Activated CD4-positive, alpha-beta T cell treated with anti-CD3 and anti-CD28 coated beads, Interleukin-2, amount 10 ng/mL, durations not matched to agents 7 days and 5 days (primary cell): ENCODE results near the gene FYN. TPM values are rescaled to one million over a fixed set of nuclear protein-coding genes. Genes with fewer than 3 reads are reported as not detected.

ENCODE experiments used
- CTCF ChIA-PET: fragments of 350-600 bp; sonication (Branson Sonifier 250); formaldehyde crosslinking; loops from one replicate; lab custom pipeline; 2021; ENCODE audit warnings: antibody characterized with exemption; lab: Charles Lee
- POLR2A ChIA-PET: fragments of 350-600 bp; sonication (Branson Sonifier 250); formaldehyde crosslinking; loops from one replicate; lab custom pipeline; 2021; ENCODE audit warnings: antibody characterized with exemption; lab: Charles Lee
- DNase-seq: peaks from one replicate; pipeline ENCODE4 v3.0.0-alpha.2; 2020
- H3K27ac Mint-ChIP-seq: one replicate; pipeline ENCODE4 v1.8.0; 2021; ENCODE audit warnings: mild to moderate bottlenecking, moderate library complexity, mixed read lengths
- H3K27me3 Mint-ChIP-seq: one replicate; pipeline ENCODE4 v1.8.0; 2021; ENCODE audit warnings: mixed read lengths
- H3K36me3 Mint-ChIP-seq: one replicate; pipeline ENCODE4 v1.8.0; 2021; ENCODE audit warnings: low read depth, mixed read lengths
- H3K4me1 Mint-ChIP-seq: one replicate; pipeline ENCODE4 v1.8.0; 2021; ENCODE audit warnings: mixed read lengths
- H3K4me3 Mint-ChIP-seq: one replicate; pipeline ENCODE4 v1.8.0; 2021; ENCODE audit warnings: mild to moderate bottlenecking, moderate library complexity, mixed read lengths
- H3K9me3 Mint-ChIP-seq: one replicate; pipeline ENCODE4 v1.8.0; 2021; ENCODE audit warnings: mixed read lengths
- total RNA-seq, 2 experiments: library from RNA; stranded (reverse); gene quantifications; one replicate each; pipeline ENCODE4 v1.2.3, GENCODE V29; 2021

The FYN gene
- total RNA-seq, 2 experiments from 2014 or later, result 179 to 225 TPM

DNA sequence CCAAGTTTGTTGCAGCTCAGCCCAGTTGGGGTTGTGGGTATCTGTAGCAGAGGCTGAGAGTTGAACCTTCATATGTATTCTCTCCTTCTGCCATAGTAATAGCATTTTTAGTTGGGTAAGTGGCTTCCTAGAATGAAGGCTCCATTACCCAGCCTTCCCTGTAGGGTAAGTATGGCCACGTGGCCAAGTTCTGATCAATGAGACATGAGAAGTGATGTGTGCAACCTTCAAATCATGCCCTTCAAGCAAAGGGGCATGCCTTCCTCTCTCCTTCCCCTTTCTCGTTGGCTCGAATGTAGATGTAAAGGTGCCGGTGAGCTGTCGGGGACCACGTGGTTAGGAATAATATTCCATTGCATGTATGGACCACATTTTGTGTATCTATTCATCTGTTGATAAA, 254.8 kb downstream of the FYN start:
- DNase-seq, result no peak
- Mint-ChIP-seq H3K27me3 (peaks cover 8% of the 10 kb centered on the region), H3K4me3 (no peak overlapping the region), H3K9me3 (no peaks in the 10 kb centered on the region), H3K4me1 (peaks cover 5% of the 10 kb centered on the region), H3K27ac (no peak overlapping the region), H3K36me3 (no peaks in the 10 kb centered on the region)
- CTCF ChIA-PET, result interaction anchor here (0.7 to 1.6 kb wide), 3 partner anchors 11 to 43 kb away, joined by 3 to 5 read pairs (median 3); no protein-coding TSS in a partner anchor
- POLR2A ChIA-PET, result no interaction called here

DNA sequence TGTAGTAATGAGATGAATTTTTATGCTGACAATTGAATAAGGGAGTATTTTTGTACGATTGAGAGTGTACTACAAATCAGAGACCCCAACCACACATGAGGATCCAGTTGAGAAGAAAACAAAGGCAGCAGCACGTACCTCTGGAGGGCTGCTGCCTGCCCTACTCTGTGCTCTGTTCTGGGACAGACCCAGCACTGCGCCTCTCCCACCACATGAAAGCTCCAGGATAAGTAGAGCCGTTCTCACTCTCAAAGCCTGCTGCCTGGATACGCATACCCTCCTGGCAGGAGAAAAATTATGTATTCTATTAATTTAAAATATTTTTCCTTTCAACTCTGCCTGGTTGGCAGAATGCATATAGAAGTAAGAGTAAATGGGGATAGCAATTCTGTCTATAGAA, 256.1 kb downstream of the FYN start:
- DNase-seq, result no peak
- H3K27ac Mint-ChIP-seq, result no peak overlapping the region
- H3K4me3 Mint-ChIP-seq, result no peak overlapping the region
- POLR2A ChIA-PET, result no interaction called here
- CTCF ChIA-PET, result interaction anchor here (0.6 to 0.9 kb wide), 2 partner anchors 25 to 68 kb away, joined by 3 to 4 read pairs; no protein-coding TSS in a partner anchor
- peaks cover 3% of the 10 kb centered on the region for H3K9me3 Mint-ChIP-seq
- peaks cover 5% of the 10 kb centered on the region for H3K4me1 Mint-ChIP-seq
- H3K27me3 Mint-ChIP-seq, result peaks cover 8% of the 10 kb centered on the region
- no peaks in the 10 kb centered on the region for H3K36me3 Mint-ChIP-seq

DNA sequence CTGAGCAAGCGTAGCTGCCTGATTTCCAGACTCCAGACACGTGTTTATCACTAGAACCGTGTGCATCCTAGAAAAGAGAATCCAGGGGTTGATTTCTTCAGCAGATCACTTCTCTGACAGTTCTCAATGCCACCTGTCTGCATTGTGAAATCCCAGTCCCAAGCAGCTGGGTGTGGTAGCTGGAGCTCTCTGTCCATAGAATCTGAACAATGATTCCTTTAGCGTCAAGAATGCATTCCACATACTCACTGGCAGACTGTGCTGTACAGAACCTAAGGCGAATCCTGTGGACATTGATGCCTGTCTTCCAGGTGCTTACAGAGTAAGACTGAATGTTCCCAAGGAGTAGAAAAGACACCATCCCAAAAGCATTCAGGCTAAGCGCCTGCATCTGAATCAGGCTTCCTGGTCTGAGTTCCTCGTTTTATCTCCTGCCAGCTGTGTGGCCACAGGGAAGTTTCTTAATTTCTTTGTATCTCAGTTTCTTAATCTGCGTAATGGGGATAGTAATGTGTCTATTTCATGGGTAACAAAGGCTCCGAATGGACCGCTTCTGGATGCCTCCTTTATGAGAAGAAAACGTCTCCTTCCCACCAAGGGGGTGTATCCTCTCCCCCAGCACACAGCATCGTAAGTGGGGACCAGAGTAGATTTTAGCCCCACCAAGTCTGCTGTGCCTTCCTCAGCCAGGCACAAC, 257.2 kb downstream of the FYN start:
- no peak overlapping the region for H3K4me3 Mint-ChIP-seq
- ChIA-PET POLR2A (interaction anchor here (0.7 kb wide), 1 partner anchor 131 kb away, joined by 3 read pairs; no protein-coding TSS in a partner anchor), CTCF (interaction anchor here (1.3 kb wide), 1 partner anchor 10 kb away, joined by 6 read pairs; the partner anchor contains the start of gene TRAF3IP2)
- H3K9me3 Mint-ChIP-seq, result peaks cover 3% of the 10 kb centered on the region
- peaks cover 8% of the 10 kb centered on the region for H3K27me3 Mint-ChIP-seq
- no peak for DNase-seq
- no peaks in the 10 kb centered on the region for H3K36me3 Mint-ChIP-seq
- peaks cover 5% of the 10 kb centered on the region for H3K4me1 Mint-ChIP-seq
- H3K27ac Mint-ChIP-seq, result no peak overlapping the region

DNA sequence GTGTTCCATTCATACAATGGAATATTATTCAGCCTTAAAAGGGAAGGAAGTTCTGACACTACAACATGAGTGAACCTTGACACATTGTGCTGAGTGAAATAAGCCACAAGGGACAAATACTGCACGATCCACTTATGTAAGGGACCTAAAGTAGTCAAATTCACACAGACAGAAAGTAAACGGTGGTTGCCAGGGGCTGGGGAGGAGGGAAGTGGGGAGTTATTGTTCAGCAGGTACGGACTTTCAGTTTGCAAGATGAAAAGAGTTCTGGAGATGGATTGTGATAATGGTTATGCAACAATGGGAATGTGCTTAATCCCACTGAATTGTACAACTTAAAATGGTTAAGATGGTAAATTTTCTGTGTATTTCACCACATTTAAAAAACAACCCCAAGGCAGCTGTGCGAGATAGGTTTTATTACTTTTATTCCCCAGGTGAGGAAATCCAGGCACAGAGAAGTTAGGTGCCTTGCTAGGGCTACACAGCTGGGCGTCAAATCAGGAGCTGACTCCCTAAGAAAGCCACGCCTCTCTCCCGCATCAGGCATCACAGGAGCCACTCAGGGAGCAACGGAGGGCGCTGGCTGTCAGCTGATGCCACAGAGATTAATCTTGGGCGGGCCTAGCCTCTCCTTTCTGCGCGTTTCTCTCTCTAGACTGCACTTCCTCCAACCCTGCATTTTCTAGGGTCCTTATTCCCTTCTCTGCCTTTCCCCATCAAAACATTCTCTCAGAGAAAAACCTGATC, 258.2 kb downstream of the FYN start:
- ChIA-PET POLR2A (no interaction called here), CTCF (interaction anchor here (1.9 kb wide), 1 partner anchor 11 kb away, joined by 6 read pairs; no protein-coding TSS in a partner anchor)
- Mint-ChIP-seq H3K27ac (no peak overlapping the region), H3K9me3 (peaks cover 3% of the 10 kb centered on the region), H3K36me3 (no peaks in the 10 kb centered on the region), H3K4me3 (no peak overlapping the region), H3K27me3 (peaks cover 8% of the 10 kb centered on the region), H3K4me1 (peaks cover 5% of the 10 kb centered on the region)
- no peak for DNase-seq

DNA sequence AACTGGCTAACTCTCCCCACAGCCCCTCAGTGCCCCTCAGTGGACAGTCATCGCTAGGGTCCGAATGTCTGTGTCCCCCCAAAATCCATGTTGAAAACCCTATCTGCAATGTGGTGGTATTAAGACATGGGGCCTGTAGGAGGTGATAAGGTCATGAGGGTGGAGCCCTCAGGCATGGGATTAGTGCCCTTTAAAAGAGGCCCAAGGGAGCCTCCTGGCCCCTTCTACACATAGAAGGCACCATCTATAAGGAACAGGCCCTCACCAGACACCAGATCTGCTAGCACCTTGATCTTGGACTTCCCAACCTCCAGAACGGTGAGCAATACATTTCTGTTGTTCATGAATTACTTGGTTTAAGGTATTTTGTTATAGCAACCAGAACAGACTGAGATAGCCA, 260.9 kb downstream of the FYN start:
- DNase-seq, result no peak
- Mint-ChIP-seq H3K27me3 (peaks cover 8% of the 10 kb centered on the region), H3K4me3 (no peak overlapping the region), H3K9me3 (peaks cover 3% of the 10 kb centered on the region), H3K36me3 (no peaks in the 10 kb centered on the region), H3K4me1 (peaks cover 5% of the 10 kb centered on the region), H3K27ac (no peak overlapping the region)
- CTCF ChIA-PET, result no interaction called here
- POLR2A ChIA-PET, result no interaction called here

DNA sequence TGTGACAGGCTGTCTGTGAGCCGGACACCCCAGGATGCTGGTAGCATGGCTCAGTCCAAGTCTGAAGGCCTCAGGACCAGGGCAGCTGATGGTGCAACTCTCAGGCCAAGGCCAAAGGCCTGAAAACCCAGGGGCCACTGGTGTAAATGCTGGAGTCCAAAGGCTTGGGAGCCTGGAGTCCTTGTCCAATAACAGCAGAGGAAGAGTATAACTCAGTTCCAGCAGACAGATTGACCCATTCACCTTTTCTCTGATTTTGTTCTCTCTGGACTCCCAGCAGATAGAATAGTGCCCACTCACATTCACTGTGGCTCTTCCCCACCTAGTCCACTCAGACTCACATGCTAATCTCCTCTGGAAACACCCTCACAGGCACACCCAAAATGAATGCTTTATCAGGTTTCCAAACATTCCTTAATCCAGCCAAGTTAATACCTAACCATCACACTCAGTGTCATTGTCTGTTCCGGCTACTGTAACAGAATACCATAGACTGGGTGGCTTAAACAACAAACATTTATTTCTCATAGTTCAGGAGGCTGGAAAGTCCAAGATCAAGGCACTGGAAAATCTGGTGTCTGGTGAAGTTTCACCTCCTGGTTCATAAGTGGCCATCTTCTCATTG, 262.6 kb downstream of the FYN start:
- Mint-ChIP-seq H3K36me3 (no peaks in the 10 kb centered on the region), H3K27ac (no peak overlapping the region), H3K9me3 (peaks cover 3% of the 10 kb centered on the region), H3K27me3 (peaks cover 7% of the 10 kb centered on the region), H3K4me1 (peaks cover 13% of the 10 kb centered on the region), H3K4me3 (no peak overlapping the region)
- POLR2A ChIA-PET, result no interaction called here
- CTCF ChIA-PET, result no interaction called here
- DNase-seq, result no peak

Other genes with a start within 250 kb of the FYN start
- not detected for gene CCN6, start 180.7 kb upstream of the FYN start, total RNA-seq
- gene TUBE1, start 214.0 kb upstream of the FYN start, total RNA-seq, result 10 to 100 TPM; 14.9 to 18.9 TPM
- gene FAM229B, start 214.1 kb upstream of the FYN start, total RNA-seq, result 1 to 10 TPM; 1.5 to 2.2 TPM